NCI-H774 (cell line): Measurements from ENCODE around the gene TADA1.

Source experiments
- DNase-seq: peaks from one replicate; lab custom pipeline; 2025; lab: John Stamatoyannopoulos, UW

Gene TADA1, protein sequence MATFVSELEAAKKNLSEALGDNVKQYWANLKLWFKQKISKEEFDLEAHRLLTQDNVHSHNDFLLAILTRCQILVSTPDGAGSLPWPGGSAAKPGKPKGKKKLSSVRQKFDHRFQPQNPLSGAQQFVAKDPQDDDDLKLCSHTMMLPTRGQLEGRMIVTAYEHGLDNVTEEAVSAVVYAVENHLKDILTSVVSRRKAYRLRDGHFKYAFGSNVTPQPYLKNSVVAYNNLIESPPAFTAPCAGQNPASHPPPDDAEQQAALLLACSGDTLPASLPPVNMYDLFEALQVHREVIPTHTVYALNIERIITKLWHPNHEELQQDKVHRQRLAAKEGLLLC

GRCh38 chr1:166875734-166876539, at the start of gene TADA1:
TADA1 (minus strand) TSS chr1:166876264; CDS start chr1:166876233, 31 bp downstream.
- DNase-seq: peak; percentile 99

- DNase-seq: no peak
Observed at GRCh38 chr1:166924823-166925541, 48.9 kb upstream of the TADA1 start.

DNA sequence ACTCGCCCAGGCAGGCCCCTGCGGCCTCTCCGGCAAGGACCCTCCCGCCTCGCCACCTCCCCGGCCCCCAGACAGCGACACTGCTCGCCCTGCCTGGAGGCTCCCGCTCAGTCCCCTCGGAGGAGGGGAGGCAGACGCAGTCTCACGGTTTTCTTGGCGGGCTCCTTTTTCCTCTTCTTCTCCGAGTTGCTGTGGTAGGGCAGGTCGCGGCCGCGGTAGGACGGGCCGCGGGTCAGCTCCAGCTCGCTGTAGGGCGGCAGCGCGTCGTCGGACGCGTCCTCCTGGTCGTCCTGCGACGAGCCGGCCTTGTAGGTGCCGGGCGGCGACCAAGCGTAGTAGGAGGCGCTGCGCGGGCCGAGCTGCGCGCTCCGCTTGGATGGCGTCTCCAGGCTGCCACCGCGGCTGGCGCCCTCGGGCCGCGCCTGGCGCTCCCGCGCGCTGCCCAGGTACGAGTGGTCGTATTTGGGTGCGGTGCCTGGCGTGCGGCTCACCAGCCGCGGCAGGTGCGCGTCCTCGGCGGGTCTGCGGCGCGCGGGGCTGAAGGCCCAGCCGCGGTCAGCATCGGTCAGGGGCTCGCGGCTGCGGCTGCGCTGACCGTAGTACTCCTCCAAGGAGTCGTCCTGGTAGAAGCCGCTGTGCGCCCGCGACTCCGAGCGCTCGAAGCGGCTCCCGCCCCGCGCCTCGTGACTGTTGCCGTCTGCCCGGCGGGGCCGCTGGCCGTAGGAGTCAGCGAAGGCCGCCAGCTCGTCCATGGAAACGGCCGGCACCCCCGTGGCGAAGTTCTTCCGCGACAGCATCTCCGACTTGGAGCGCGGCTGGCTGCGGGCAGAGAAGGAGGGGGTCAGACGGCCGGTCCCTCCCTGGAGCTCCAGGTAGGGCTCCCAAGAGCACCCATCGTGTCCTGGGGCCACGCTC, 44.8 kb upstream of the TADA1 start:
- DNase-seq: no peak

- DNase-seq: no peak
Observed at GRCh38 chr1:166918956-166919316, 42.9 kb upstream of the TADA1 start.

DNA sequence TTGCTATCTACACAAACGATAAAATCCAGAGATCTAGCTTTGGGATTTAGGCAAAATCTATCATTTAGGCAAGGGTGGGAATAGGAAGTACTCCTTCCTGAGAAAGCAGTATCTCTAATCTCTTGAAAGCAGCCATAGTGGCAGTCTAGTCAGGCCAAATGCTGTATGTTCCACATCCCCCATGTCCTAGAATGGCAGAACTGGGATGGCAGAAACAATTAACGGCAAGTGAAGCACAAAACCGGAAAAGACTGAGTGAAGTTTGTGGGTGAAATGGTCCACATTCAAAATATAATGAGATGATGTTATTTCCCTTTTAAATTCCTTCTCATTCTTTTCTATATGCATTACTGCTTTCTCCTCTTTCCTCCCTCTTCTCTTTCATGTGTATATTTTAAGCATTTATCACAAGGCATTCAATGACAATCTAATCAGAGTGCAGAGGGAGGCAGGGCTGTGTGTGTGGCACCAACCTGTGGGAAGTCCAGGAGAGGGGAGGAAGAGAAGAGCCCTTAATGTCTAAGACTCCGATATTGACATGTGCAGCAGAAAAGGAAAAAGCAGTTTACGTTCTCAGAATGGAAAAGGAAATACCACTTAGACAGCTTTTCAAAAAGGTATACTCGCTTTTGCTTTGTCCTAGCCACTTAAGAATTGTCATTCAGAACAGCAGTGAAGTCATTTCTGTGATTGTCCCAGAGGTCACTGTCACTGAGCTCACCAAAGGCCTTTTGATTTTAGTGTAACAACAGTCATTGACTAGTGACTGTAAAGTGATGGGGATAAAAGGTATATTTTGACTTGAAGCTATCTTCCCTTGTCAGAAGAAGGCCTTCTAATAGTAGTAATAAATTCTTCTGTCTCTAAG, 42.3 kb upstream of the TADA1 start:
- no peak for DNase-seq

- DNase-seq: no peak
Observed at GRCh38 chr1:166915941-166916340, 39.9 kb upstream of the TADA1 start.

DNA sequence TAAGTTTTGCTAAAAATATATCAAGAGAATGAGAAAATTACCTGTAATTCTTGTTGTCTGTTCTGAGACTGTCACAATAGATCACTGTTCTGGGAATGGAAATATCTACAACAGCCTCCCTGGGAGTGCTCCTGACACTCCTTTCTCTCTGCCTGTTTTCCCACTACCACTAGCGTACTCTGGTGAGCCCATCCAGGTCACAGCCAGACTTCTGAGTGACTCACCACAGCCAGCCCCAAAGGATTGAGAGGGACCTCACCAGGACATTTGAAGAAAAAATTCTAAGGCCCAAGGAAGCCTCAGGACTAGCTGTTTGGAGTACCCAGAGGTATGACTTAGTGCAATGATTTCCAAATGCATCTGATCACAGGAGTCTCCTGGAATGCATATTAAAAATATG, 39.0 kb upstream of the TADA1 start:
- no peak for DNase-seq

GRCh38 chr1:166914111-166914510, 38.0 kb upstream of the TADA1 start:
- DNase-seq: no peak

GRCh38 chr1:166911624-166912023, 35.6 kb upstream of the TADA1 start:
- DNase-seq: no peak

DNA sequence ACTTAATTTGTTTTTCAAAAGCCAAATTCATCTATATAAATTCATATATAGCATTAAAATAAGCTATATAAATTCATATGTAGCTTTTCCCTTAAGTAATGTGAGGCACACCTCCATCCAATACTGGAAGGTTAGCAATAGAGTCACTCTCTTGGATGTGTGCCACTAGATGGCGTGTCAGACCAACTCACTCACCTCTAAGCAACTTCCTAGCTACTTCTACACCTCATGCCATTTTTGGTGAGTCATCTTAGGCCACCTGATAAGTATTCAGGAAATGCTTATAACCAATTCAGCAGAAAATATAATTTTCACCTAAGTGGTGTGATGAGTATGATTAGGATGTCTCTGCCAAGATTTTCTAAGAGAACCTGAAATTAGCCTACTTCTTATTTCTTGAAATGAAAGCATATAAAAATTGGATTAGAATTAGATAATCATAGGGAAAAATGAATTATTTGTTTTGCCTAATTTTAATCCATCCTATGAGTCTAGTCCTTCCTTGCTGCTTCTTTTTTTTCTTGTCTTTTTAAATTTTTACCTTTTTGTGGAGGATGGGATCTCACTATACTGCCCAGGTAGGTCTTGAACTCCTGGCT, 34.4 kb upstream of the TADA1 start:
- peak; percentile 79 for DNase-seq

- DNase-seq: no peak
Observed at GRCh38 chr1:166908942-166909341, 32.9 kb upstream of the TADA1 start.

- DNase-seq: no peak
Observed at GRCh38 chr1:166907763-166908162, 31.7 kb upstream of the TADA1 start.

DNA sequence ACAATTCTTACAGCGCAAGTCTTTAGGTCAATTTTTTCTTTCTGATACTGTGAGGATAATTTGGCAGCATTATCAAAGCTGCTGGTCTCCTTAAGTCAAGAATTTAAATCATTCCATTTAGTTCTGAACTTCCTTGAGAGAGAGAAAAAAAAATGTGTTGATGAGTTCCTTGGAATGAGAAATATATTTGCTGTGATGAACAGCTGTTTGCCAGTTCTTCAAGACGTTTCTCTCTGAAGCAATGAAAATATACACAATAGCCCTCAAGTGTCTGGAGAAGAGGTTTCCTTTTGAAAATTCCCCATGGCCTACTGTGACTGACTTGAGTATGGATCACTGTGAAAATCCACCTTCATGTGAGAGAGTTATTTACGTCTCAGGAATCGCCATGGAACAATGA, 31.0 kb upstream of the TADA1 start:
- DNase-seq: no peak

DNA sequence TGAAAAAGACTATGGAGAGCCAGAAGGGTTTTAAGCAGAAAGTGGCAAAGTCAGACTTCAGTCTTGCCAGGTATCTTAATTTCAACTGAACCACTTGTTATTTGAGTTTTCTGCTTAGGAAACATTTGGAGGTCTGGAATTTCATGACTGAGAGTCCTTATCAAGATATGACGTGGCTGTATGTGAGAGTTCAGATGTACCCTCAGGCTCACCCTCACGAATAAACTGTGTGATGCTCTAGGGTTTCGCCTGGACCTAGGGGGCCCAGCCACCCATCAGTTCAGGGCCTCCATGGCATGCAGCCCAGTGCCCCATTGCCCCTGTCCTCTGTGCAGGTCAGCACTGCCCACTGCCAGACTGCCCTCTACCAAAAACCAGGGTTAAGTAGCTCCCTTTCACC, 30.6 kb upstream of the TADA1 start:
- DNase-seq: no peak

DNA sequence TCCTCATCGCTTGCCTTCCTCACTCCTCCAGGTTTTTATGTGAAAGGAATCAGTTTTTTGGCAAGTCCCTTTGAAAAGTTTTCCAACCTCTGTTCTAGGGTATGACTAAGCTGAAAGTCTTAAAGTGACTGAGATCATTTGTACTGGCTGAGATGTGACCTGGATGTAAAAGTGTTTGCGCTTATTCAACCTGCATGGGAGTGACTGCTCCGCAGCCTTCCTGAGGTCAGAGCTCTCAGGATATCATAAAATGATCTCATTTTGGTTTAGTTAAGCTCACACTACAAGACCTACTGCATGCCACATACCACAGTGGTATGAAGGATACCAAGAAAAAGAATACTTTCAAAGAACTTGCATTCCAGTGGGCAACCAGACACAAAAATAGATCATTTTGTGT, 29.8 kb upstream of the TADA1 start:
- no peak for DNase-seq

DNA sequence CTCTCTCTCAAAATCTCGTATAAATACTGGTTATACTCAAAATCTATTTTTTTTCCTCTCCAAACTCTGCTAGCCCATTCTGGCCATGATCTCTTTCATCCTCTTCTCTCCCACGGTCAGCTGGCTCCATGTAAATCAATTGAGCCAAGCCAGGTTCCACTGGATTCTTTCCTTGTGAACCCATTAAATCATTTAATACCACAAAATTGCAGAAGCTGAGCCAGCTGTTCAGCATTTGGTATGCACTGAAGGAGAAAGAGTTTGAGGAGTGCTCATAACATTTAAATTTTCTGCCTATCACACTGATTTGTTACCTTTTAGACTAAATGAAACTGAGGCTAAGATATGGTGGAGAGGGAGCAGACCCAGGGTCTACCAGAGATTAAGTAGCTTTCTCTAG, 29.1 kb upstream of the TADA1 start:
- DNase-seq: no peak

- no peak for DNase-seq
Observed at GRCh38 chr1:166903232-166903631, 27.2 kb upstream of the TADA1 start.

- no peak for DNase-seq
Observed at GRCh38 chr1:166902279-166902678, 26.2 kb upstream of the TADA1 start.

DNA sequence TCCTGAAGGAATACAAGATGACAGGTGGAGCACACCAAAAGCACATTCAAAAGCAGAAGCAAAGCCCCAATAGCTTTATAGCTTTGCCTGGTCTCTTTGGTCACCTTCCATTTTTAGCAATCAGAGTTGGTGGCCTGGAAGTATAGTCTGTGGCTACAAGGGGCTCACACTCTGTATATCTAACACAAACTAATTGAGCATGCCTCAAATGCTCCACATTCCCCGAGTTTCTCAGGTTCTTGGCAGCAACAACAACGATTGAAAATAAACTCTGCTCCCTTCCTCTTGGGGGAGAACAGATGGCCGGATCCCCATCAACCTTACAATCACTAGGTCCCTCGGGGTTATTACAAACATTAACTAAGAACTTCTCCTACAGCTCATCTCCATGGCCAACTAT, 24.9 kb upstream of the TADA1 start:
- no peak for DNase-seq

DNA sequence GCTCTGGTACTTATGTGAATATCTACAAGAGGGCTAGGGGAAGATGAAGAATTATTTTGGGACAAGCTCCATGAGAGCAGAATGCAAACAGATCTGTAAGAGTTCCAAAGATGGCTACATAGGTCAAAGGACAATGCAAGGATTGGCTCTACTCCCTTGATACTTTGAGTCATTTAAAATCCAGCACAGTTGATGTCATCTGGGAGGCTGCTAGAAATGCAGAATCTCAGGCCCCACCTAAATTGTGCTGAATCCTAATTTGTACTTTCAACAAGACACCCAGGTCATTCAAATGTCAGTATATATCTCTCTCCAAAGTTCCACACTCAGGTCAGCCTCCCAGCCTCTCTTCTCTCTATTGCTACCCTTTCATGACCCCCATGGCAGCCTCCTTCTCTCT, 23.7 kb upstream of the TADA1 start:
- no peak for DNase-seq
